ENCODE results near the gene IRX4. TPM values are rescaled to one million over a fixed set of nuclear protein-coding genes. Genes with fewer than 3 reads are reported as not detected.
"Not testable (repeated sequence)": the region's sequence is repeated elsewhere in the genome, so short reads cannot be mapped to it uniquely, and the experiment has no call there.

The IRX4 gene
- total and polyA plus RNA-seq, 2 of the 4 experiments (the other 2 are of a cell fraction) = not detected

- CTCF ChIA-PET; H2BK120ac ChIP-seq (ENCODE audit: low read depth, low read length); H3K23ac ChIP-seq (ENCODE audit: low read depth, low read length); H3K4ac ChIP-seq (ENCODE audit: low read depth, low read length); H2AK9ac ChIP-seq (replicated peaks; ENCODE audit: low read depth, low read length, poor library complexity); H3K9me3 ChIP-seq (ENCODE audit: control insufficient read depth, insufficient read depth, low read length); H3K9me1 ChIP-seq (ENCODE audit: insufficient read depth, low read length); H3K27ac ChIP-seq (ENCODE audit: insufficient read depth, low read length); H4K20me1 ChIP-seq (ENCODE audit: insufficient read depth, low read length); H3K79me1 ChIP-seq (ENCODE audit: low read depth in 1 of 2, low read length in 2 of 2); H3K4me1 ChIP-seq (ENCODE audit: control insufficient read depth, insufficient read depth, low read length); H4K5ac ChIP-seq (ENCODE audit: low read depth, low read length); BruUV-seq (replicated peaks); dilution Hi-C loops (cut with HindIII; ENCODE audit: low sequenced_read_pairs, unreplicated experiment); H2AFZ ChIP-seq (replicated peaks; ENCODE audit: low read length, poor library complexity); H2BK20ac ChIP-seq (ENCODE audit: low read depth, low read length); H3K14ac ChIP-seq (replicated peaks; ENCODE audit: low read depth, low read length); H2BK5ac ChIP-seq (ENCODE audit: low read depth, low read length, poor library complexity, severe bottlenecking); H2AK5ac ChIP-seq (ENCODE audit: low read depth, low read length); H4K91ac ChIP-seq (ENCODE audit: insufficient read depth, low read depth, low read length); H4K8ac ChIP-seq (ENCODE audit: low read depth in 2 of 2, low read length in 2 of 2); intact Hi-C loops (cut with micrococcal nuclease); H3K36me3 ChIP-seq (ENCODE audit: control insufficient read depth, insufficient read depth, low read length); ATAC-seq (ENCODE audit: low read depth); H2BK15ac ChIP-seq (ENCODE audit: low read depth, low read length); H3K18ac ChIP-seq (ENCODE audit: low read depth, low read length); H3K9ac ChIP-seq (ENCODE audit: low read depth, low read length); POLR2A ChIA-PET (ENCODE audit: unreplicated experiment); H3K56ac ChIP-seq (ENCODE audit: extremely low read depth, insufficient read depth, low read length); H3K4me2 ChIP-seq (ENCODE audit: low read depth, low read length); DNase-seq; H3K4me3 ChIP-seq (ENCODE audit: insufficient read depth, low read depth, low read length); in situ Hi-C loops (cut with MboI; ENCODE audit: low sequenced_read_pairs): not testable (repeated sequence)
- H3K27me3 ChIP-seq (ENCODE audit: control insufficient read depth, insufficient read depth, low read length) = peaks cover 26% of the 10 kb centered on the region
- 100% methylated on average over 1 of the region's 10 CpGs; no CpG with 5 or more reads in 1 of the 2 experiments for WGBS, 2 experiments (ENCODE audit: extremely low coverage in 2 of 2, insufficient read length in 1 of 2)
These were observed 39.0 kb downstream of the IRX4 start for GRCh38 chr5:1843761-1844160.
